NB4 (cell line): ENCODE data around the gene COBL.

Experiments used
- MYC ChIP-seq: IDR thresholded peaks from 2 replicates; pipeline ENCODE4 v1.6.1; 2011; ENCODE audit warnings: low read depth, low read length
- POLR2A ChIP-seq: IDR thresholded peaks from 2 replicates; pipeline ENCODE4 v1.6.1; 2011; ENCODE audit warnings: mild to moderate bottlenecking; ENCODE audit not compliant: insufficient read length; ENCODE audit errors: extremely low read depth
- TF ChIP-seq, protein P1 (sequence below): IDR thresholded peaks from one replicate; pipeline ENCODE4 v1.5.1; 2012; ENCODE audit warnings: low read depth, low read length
- TF ChIP-seq, protein P2 (sequence below): IDR thresholded peaks from 2 replicates; pipeline ENCODE4 v1.6.1; 2011; ENCODE audit warnings: low read depth, low read length

DNA sequence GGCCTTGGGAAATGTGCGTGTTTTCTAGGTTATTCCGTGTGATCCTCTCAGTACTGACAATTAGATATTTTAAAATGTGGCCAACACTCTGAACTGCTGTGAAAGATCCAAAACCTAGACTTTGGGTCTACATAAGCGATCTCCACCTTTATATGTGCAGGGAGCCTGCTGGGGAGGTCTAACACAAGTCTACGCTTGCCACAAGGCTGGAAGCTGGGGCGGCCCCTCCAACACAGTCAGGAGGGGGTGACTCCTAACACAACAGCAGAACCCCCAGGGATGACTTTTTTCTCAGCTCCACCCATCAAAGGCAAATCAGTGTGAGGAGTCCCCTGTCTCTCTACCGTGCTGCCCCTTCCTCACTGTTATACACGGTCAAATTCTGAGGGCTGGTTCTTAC is 202.6 kb downstream of the COBL start:
- TF ChIP-seq POLR2A: no peak
- TF ChIP-seq, protein P1, sequence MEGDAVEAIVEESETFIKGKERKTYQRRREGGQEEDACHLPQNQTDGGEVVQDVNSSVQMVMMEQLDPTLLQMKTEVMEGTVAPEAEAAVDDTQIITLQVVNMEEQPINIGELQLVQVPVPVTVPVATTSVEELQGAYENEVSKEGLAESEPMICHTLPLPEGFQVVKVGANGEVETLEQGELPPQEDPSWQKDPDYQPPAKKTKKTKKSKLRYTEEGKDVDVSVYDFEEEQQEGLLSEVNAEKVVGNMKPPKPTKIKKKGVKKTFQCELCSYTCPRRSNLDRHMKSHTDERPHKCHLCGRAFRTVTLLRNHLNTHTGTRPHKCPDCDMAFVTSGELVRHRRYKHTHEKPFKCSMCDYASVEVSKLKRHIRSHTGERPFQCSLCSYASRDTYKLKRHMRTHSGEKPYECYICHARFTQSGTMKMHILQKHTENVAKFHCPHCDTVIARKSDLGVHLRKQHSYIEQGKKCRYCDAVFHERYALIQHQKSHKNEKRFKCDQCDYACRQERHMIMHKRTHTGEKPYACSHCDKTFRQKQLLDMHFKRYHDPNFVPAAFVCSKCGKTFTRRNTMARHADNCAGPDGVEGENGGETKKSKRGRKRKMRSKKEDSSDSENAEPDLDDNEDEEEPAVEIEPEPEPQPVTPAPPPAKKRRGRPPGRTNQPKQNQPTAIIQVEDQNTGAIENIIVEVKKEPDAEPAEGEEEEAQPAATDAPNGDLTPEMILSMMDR: no peak
- no peak for TF ChIP-seq MYC
- TF ChIP-seq, protein P2, sequence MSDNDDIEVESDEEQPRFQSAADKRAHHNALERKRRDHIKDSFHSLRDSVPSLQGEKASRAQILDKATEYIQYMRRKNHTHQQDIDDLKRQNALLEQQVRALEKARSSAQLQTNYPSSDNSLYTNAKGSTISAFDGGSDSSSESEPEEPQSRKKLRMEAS: no peak
